ENCODE data around the gene TMEM175. TPM values are rescaled to one million over a fixed set of nuclear protein-coding genes. Genes with fewer than 3 reads are reported as not detected.

The TMEM175 gene
- total and polyA plus RNA-seq, 2 donors (not counting 1 experiment from before 2014, with no cell fraction given), result 44.4 to 432 TPM

DNA sequence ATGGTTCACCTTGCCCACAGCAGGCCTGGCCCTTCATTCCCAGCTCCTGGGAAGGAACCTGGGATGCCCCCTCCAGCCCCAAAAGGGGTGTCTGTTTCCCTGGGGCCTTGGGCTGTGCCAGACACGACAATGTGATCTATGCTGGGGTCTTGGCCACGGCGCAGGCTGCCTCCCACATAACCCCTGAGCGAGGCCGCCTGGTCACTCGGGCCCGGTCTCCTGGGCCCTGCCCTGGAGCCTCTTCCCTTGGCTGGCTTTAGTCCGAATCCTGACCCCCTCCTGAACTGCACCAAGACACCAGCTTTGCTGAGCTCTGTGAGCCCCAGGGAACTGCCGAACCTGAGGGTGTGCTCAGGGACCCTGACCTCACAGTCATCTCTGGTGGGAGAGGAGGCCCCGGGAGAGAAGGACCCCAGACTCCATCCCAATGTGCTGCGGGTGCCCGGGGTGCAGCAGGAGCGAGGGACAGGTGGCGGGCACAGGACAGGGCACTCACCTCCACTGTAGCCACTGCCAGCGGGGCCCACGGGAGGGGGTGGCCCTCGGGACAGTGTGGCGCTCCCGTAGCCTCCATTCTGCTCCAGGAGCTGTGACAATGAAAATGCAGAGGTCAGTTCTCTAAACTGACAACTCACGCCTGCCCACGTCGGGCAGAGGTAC is 42.1 kb upstream of the TMEM175 start:
- Histone ChIP-seq H3K4me3 (ENCODE audit: control extremely low read depth in 1 of 5, extremely low read depth in 1 of 5, insufficient read depth in 1 of 5, low read depth in 2 of 5, low read length in 4 of 5) (no peak overlapping the region), H3K27me3 (replicated peaks in 1 of 4; ENCODE audit: control extremely low read depth in 1 of 4, control insufficient read depth in 3 of 4, insufficient read depth in 4 of 4, low read length in 3 of 4) (no peaks in the 10 kb centered on the region), H2AFZ (ENCODE audit: insufficient read depth, low read depth, low read length, poor library complexity, severe bottlenecking) (no peak overlapping the region), H3K27ac (ENCODE audit: low read length in 2 of 2) (no peak overlapping the region), H3K4me1 (ENCODE audit: control insufficient read depth in 2 of 2, insufficient read depth in 2 of 2, low read length in 2 of 2) (no peaks in the 10 kb centered on the region), H3K79me2 (ENCODE audit: control insufficient read depth, insufficient read depth, low read length) (peaks cover 12% of the 10 kb centered on the region), H3K9me3 (ENCODE audit: control extremely low read depth in 1 of 3, control insufficient read depth in 2 of 3, insufficient read depth in 1 of 3, low read length in 2 of 3) (peaks cover 0 to 12% (median 0%) of the 10 kb centered on the region in 3 donors), H3K4me2 (replicated peaks; ENCODE audit: low read depth, low read length, poor library complexity, severe bottlenecking) (no peak overlapping the region), H4K20me1 (ENCODE audit: control insufficient read depth, insufficient read depth, low read length, poor library complexity, severe bottlenecking) (peaks cover 78% of the 10 kb centered on the region), H3K36me3 (replicated peaks in 1 of 2; ENCODE audit: control extremely low read depth in 1 of 2, control insufficient read depth in 1 of 2, extremely low read depth in 1 of 2, insufficient read depth in 2 of 2, low read length in 1 of 2) (peaks cover 0 to 60% of the 10 kb centered on the region in 2 experiments), H3K9ac (ENCODE audit: low read length) (no peak overlapping the region)
- Mint-ChIP-seq H3K27me3 (no peaks in the 10 kb centered on the region), H3K4me3 (no peak overlapping the region), H3K4me1 (no peaks in the 10 kb centered on the region), H3K9me3 (ENCODE audit: insufficient read depth) (peaks cover 2% of the 10 kb centered on the region), H3K27ac (no peak overlapping the region)
- intact Hi-C loops (cut with micrococcal nuclease), result no loop called here
- no peak for TF ChIP-seq EZH2 (IDR thresholded peaks at IDR 0.05; ENCODE audit: borderline replicate concordance, insufficient read depth, low read depth, low read length, poor library complexity, severe bottlenecking)
- POLR2A ChIA-PET, result no interaction called here
- WGBS (ENCODE audit: insufficient coverage), result 97% methylated on average over 16 of the region's 22 CpGs
- DNase-seq, result no peak
- CTCF ChIA-PET, result interaction anchor here (0.7 to 2.5 kb wide), 2 partner anchors 97 to 252 kb away, joined by 3 to 14 read pairs; partner anchors contain the start of gene IDUA
- no peak for ATAC-seq (ENCODE audit: low read depth)

DNA sequence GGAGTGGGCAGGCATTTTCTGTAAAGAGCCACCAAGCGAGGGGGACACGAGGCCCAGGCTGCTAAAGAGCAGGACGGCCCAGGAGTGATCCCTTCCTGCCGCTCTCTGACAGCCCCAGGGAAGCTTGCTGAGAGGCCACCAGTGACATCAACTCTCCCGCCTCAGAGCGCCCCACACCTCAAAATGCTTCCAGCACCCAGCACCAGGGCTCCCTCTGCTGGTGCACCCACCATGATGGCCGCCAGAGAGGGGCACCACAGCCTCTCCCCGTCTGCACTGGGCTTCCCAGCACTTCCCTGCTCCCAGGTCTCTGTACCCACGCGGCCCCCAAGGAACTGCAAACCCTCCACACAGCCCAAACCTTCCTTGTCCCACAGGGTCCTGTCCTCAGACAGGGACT is 40.5 kb upstream of the TMEM175 start:
- Mint-ChIP-seq H3K27me3 (no peaks in the 10 kb centered on the region), H3K27ac (no peak overlapping the region), H3K9me3 (ENCODE audit: insufficient read depth) (peaks cover 2% of the 10 kb centered on the region), H3K4me3 (no peak overlapping the region), H3K4me1 (no peaks in the 10 kb centered on the region)
- Histone ChIP-seq H3K79me2 (ENCODE audit: control insufficient read depth, insufficient read depth, low read length) (peaks cover 15% of the 10 kb centered on the region), H3K9ac (ENCODE audit: low read length) (no peak overlapping the region), H3K27me3 (replicated peaks in 1 of 4; ENCODE audit: control extremely low read depth in 1 of 4, control insufficient read depth in 3 of 4, insufficient read depth in 4 of 4, low read length in 3 of 4) (no peaks in the 10 kb centered on the region), H3K9me3 (ENCODE audit: control extremely low read depth in 1 of 3, control insufficient read depth in 2 of 3, insufficient read depth in 1 of 3, low read length in 2 of 3) (peaks cover 0 to 10% (median 0%) of the 10 kb centered on the region in 3 donors), H3K27ac (ENCODE audit: low read length in 2 of 2) (no peak overlapping the region), H3K4me1 (ENCODE audit: control insufficient read depth in 2 of 2, insufficient read depth in 2 of 2, low read length in 2 of 2) (no peaks in the 10 kb centered on the region), H4K20me1 (ENCODE audit: control insufficient read depth, insufficient read depth, low read length, poor library complexity, severe bottlenecking) (peaks cover 87% of the 10 kb centered on the region), H2AFZ (ENCODE audit: insufficient read depth, low read depth, low read length, poor library complexity, severe bottlenecking) (no peak overlapping the region), H3K36me3 (replicated peaks in 1 of 2; ENCODE audit: control extremely low read depth in 1 of 2, control insufficient read depth in 1 of 2, extremely low read depth in 1 of 2, insufficient read depth in 2 of 2, low read length in 1 of 2) (peaks cover 0 to 68% of the 10 kb centered on the region in 2 experiments), H3K4me3 (ENCODE audit: control extremely low read depth in 1 of 5, extremely low read depth in 1 of 5, insufficient read depth in 1 of 5, low read depth in 2 of 5, low read length in 4 of 5) (no peak overlapping the region), H3K4me2 (replicated peaks; ENCODE audit: low read depth, low read length, poor library complexity, severe bottlenecking) (no peak overlapping the region)
- ChIA-PET CTCF (interaction anchor here (2.5 kb wide), 1 partner anchor 95 kb away, joined by 14 read pairs; the partner anchor contains the start of gene IDUA), POLR2A (interaction anchor here (1.0 kb wide), 1 partner anchor 96 kb away, joined by 3 read pairs; no protein-coding TSS in a partner anchor)
- DNase-seq (no peak), ATAC-seq (ENCODE audit: low read depth) (no peak)
- 95% methylated on average over 8 of the region's 10 CpGs for WGBS (ENCODE audit: insufficient coverage)
- intact Hi-C loops (cut with micrococcal nuclease), result no loop called here
- no peak for TF ChIP-seq CTCF (IDR thresholded peaks at IDR 0.05)
- TF ChIP-seq EZH2 (IDR thresholded peaks at IDR 0.05; ENCODE audit: borderline replicate concordance, insufficient read depth, low read depth, low read length, poor library complexity, severe bottlenecking), result no peak
